PC-9 (cell line): ENCODE data around the gene FUT9.

Experiments
- CTCF ChIP-seq: fragments of 200-600 bp; sonication (generic); conservative IDR thresholded peaks from 2 replicates; pipeline ENCODE4 v1.6.1; 2017; ENCODE audit warnings: mixed run types, antibody characterized with exemption, mild to moderate bottlenecking, moderate library complexity
- EZH2 ChIP-seq: fragments of 200-600 bp; sonication (generic); IDR thresholded peaks from 2 replicates; pipeline ENCODE4 v1.8.0; 2017; ENCODE audit warnings: antibody characterized with exemption, low read depth

GRCh38 chr6:96013531-96013930 lies 2.2 kb upstream of the FUT9 start:
- TF ChIP-seq CTCF (no peak), EZH2 (no peak)
